RWPE1 (cell line): ENCODE measurements around the gene WNT3.
A peak's percentile ranks its signal among the peaks of the same experiment; 100 is the strongest.

Source experiments
- CTCF ChIA-PET: fragments of 350-600 bp; sonication (Branson Sonifier 250); formaldehyde crosslinking; extraction: SDS; loops from one replicate; lab custom pipeline; 2021; lab: Yijun Ruan, JAX
- POLR2A ChIA-PET: fragments of 400-600 bp; formaldehyde crosslinking; extraction: SDS; loops from one replicate; lab custom pipeline; 2020; ENCODE audit warnings: antibody characterized with exemption; ENCODE audit not compliant: low non-redundant PET; lab: Yijun Ruan, JAX
- DNase-seq: peaks from one replicate; pipeline ENCODE4 v3.0.0; 2012; ENCODE audit warnings: low spot score
- H3K27ac ChIP-seq: fragments of 450-650 bp; 2 replicates; pipeline ENCODE4 v1.5.1; 2017
- TF ChIP-seq, protein P1 (sequence below): fragments of 450-650 bp; conservative IDR thresholded peaks from 2 replicates; pipeline ENCODE4 v1.5.1; 2017; ENCODE audit warnings: low read depth, mild to moderate bottlenecking

WNT3 gene

DNA sequence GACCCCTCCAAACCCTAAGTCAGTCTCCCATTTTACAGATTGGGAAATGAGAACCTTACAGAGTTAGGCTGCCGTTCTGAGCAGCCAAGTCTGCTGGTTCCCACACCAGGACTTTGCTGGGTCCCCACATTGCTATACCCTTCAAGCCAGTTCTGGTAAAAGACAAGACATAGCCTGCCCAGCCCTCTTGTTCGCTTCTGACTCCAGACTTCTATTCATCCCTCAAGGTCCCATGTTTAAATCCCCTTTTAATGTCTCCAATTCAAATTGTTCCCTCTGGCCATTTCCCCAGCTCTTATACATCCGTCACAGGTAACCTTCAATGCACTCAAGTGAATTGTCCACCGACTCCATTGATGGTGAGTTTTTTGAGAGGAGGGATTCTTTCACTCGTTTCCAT is 30.2 kb downstream of the WNT3 start:
- H3K27ac ChIP-seq: no peak overlapping the region
- POLR2A ChIA-PET: no interaction called here
- CTCF ChIA-PET: no interaction called here
- no peak for DNase-seq
- TF ChIP-seq, protein P1, sequence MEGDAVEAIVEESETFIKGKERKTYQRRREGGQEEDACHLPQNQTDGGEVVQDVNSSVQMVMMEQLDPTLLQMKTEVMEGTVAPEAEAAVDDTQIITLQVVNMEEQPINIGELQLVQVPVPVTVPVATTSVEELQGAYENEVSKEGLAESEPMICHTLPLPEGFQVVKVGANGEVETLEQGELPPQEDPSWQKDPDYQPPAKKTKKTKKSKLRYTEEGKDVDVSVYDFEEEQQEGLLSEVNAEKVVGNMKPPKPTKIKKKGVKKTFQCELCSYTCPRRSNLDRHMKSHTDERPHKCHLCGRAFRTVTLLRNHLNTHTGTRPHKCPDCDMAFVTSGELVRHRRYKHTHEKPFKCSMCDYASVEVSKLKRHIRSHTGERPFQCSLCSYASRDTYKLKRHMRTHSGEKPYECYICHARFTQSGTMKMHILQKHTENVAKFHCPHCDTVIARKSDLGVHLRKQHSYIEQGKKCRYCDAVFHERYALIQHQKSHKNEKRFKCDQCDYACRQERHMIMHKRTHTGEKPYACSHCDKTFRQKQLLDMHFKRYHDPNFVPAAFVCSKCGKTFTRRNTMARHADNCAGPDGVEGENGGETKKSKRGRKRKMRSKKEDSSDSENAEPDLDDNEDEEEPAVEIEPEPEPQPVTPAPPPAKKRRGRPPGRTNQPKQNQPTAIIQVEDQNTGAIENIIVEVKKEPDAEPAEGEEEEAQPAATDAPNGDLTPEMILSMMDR: no peak

DNA sequence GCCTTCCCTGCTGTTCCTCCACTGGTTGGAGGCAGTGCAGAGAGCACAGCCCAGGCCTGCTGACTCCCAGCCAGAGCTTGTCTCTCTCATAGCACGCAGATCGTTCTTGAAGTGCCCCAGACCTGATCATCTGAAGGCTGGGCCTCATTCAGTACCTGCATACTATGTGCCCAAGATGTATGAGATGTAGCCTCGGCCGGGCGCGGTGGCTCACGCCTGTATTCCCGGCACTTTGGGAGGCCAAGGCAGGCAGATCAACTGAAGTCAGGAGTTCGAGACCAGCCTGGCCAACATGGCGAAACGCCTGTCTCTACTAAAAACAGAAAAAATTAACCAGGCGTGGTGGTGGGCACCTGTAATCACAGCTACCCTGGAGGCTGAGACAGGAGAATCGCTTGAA is 31.0 kb downstream of the WNT3 start:
- H3K27ac ChIP-seq: no peak overlapping the region
- POLR2A ChIA-PET: interaction anchor here (0.7 kb wide), 1 partner anchor 11 kb away, joined by 3 read pairs; no protein-coding TSS in a partner anchor
- no peak for DNase-seq
- TF ChIP-seq, protein P1: no peak
- CTCF ChIA-PET: no interaction called here

DNA sequence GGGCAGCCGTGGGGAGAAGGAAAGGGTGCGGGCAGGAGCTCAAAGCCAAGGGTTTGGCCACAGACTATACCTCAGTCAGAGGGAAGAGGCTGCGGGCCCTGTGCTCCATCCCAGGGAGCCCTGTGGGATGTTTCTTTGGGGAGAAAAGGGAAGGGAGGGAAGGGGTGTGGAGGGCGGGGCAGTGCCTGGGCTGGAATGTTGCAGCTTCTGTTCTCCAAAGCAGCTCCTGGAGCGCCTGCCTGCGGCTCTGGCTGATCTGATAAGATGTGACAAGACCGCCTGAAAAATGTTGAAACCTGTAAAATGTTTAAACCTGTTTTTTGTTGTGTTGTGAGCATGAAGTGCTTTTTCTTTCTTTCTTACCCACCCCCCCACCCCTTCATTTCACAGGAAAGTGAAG is 32.8 kb downstream of the WNT3 start:
- no peak for DNase-seq
- H3K27ac ChIP-seq: no peak overlapping the region
- ChIA-PET CTCF (no interaction called here), POLR2A (no interaction called here)
- TF ChIP-seq, protein P1: no peak

DNA sequence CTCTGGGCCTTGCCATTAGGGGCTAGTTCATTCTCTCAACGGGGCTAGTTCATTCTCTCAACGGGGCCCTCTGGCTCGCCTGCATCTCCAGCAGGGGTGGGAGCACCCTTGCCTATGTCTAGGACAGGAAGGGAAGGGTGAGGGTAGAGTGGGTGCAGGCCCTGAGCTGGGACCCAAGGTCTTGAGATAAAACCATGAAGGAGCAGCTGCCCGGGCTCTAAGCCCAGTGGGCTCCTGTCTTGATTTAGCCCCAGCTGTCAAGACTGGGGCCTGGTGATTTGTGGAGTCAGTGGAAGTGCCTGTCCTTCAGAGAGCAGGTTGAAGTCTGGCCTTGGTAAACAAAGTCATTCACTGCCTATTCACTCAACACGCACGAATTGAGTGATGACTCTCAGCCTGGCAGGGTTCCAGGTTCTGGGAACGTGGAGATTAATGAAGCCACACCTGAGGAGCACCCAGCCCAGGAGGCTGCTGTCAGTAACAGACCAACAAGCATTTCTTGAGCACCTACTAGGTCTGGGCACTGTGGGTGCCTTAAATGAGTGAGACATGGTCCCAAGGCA is 35.4 kb downstream of the WNT3 start:
- POLR2A ChIA-PET: no interaction called here
- no peak for DNase-seq
- CTCF ChIA-PET: interaction anchor here (0.6 to 1.1 kb wide), 2 partner anchors 158 to 292 kb away, joined by 3 read pairs; no protein-coding TSS in a partner anchor

DNA sequence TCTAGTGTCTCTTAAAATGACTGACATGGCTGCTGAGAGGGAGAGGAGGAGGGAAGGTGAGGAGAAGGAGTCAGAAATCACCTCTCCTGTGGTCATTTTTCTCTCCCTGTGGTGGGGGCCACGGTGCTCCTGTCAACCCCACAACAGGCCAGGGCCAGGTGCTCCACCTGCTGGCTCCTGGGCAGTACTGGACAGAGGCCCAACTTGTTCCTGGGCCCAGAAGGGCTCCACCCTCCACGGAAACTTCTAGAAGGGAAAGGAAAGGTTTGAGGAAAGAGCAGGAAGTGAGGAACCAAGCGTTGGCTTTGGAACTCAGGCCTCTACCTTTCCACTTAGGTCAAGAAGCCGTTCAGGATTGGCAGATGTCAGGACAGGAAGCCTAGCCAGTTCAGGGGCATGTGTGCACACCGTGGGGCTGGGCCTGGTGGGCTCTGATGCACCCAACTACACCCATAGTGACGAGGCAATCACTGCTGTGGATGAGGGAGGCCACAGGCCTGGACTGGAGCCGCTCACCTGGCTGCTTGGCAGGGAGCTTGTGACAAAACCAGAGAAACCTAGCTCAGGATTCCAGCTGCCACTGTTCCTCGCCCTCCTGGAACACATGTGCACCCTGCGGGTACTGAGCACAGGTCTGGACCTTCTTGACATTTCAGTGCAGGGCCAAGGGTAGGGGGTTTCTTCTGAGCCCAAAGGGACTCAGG is 36.1 kb downstream of the WNT3 start:
- peak overlapping the region; percentile 13; the same call in 1 of the 2 replicates for H3K27ac ChIP-seq
- DNase-seq: peak; percentile 62
- CTCF ChIA-PET: interaction anchor here (0.6 to 1.1 kb wide), 2 partner anchors 159 to 168 kb away, joined by 3 read pairs; no protein-coding TSS in a partner anchor
- TF ChIP-seq, protein P1: peak; percentile 84
- POLR2A ChIA-PET: no interaction called here

More for the DNA sequence above, 35.4 kb downstream of the WNT3 start:
- no peak overlapping the region for H3K27ac ChIP-seq
- TF ChIP-seq, protein P1: no peak

DNA sequence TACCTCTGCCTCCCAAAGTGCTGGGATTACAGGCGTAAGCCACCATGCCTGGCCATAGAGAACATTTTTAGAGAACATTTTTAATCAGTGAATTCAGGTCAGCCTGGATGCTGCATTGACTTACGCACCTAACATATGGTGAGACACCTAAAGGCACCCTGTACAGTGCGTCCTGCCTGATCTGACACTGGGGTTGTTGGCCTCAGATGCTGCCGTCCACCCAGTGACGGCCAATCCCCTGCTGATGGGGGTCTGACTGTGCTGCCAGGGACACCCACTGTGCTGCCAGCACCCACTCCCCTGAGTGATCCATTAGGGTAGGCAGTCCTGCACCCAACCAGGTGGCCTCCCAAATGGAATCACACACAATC is 38.5 kb downstream of the WNT3 start:
- no peak overlapping the region for H3K27ac ChIP-seq
- POLR2A ChIA-PET: no interaction called here
- CTCF ChIA-PET: no interaction called here
- TF ChIP-seq, protein P1: no peak
- DNase-seq: no peak
